Neural progenitor cell (in vitro differentiated cells): Measurements from ENCODE around the gene TMEM256. TPM values are rescaled to one million over a fixed set of nuclear protein-coding genes. Genes with fewer than 3 reads are reported as not detected.

Experiments used
- DNase-seq: peaks from one replicate; pipeline ENCODE4 v3.0.0-alpha.2; 2016; ENCODE audit warnings: low spot score
- H2AFZ ChIP-seq: fragments of 200-600 bp; sonication (generic); replicated peaks from 2 replicates; pipeline ENCODE4 v1.6.1; 2016; ENCODE audit warnings: antibody characterized with exemption
- H3F3A ChIP-seq: fragments of 200-600 bp; sonication (generic); 2 replicates; pipeline ENCODE4 v1.6.1; 2016; ENCODE audit warnings: antibody characterized with exemption, low read depth
- H3K27ac ChIP-seq: fragments of 200-600 bp; sonication (generic); 2 replicates; pipeline ENCODE4 v1.5.1; 2016; ENCODE audit warnings: mild to moderate bottlenecking
- H3K27me3 ChIP-seq: fragments of 200-600 bp; sonication (generic); 2 replicates; pipeline ENCODE4 v1.6.1; 2016; ENCODE audit warnings: mild to moderate bottlenecking, moderate library complexity
- H3K36me3 ChIP-seq: fragments of 200-600 bp; sonication (generic); 2 replicates; pipeline ENCODE4 v1.5.1; 2016
- H3K4me1 ChIP-seq: fragments of 200-600 bp; sonication (generic); 2 replicates; pipeline ENCODE4 v1.6.1; 2016; ENCODE audit warnings: mixed run types
- H3K4me2 ChIP-seq: fragments of 200-600 bp; sonication (generic); 2 replicates; pipeline ENCODE4 v1.6.1; 2016
- H3K4me3 ChIP-seq: fragments of 200-600 bp; sonication (generic); 2 replicates; pipeline ENCODE4 v1.5.1; 2016
- H3K79me2 ChIP-seq: fragments of 200-600 bp; sonication (generic); 2 replicates; pipeline ENCODE4 v1.6.1; 2016; ENCODE audit warnings: low read depth
- H3K9ac ChIP-seq: fragments of 200-600 bp; sonication (generic); 2 replicates; pipeline ENCODE4 v1.6.1; 2016
- H3K9me3 ChIP-seq: fragments of 200-600 bp; sonication (generic); 2 replicates; pipeline ENCODE4 v1.5.1; 2016; ENCODE audit warnings: low read depth
- H4K20me1 ChIP-seq: fragments of 200-600 bp; sonication (generic); 2 replicates; pipeline ENCODE4 v1.6.1; 2016; ENCODE audit warnings: low read depth
- H3K27ac Mint-ChIP-seq: 3 replicates; pipeline ENCODE4 v1.8.0; 2021; ENCODE audit warnings: mixed read lengths
- H3K27me3 Mint-ChIP-seq: 2 replicates; pipeline ENCODE4 v1.8.0; 2022; ENCODE audit warnings: low read depth, mild to moderate bottlenecking, inconsistent platforms, moderate library complexity, mixed read lengths; ENCODE audit not compliant: insufficient read depth
- H3K36me3 Mint-ChIP-seq: 3 replicates; pipeline ENCODE4 v1.8.0; 2021; ENCODE audit warnings: mixed read lengths
- H3K4me1 Mint-ChIP-seq: 3 replicates; pipeline ENCODE4 v1.8.0; 2021; ENCODE audit warnings: mixed read lengths
- H3K4me3 Mint-ChIP-seq: 3 replicates; pipeline ENCODE4 v1.8.0; 2021; ENCODE audit warnings: mild to moderate bottlenecking, moderate library complexity, mixed read lengths
- H3K9me3 Mint-ChIP-seq: 3 replicates; pipeline ENCODE4 v1.8.0; 2020; ENCODE audit warnings: mixed read lengths
- CTCF ChIP-seq: fragments of 200-600 bp; sonication (generic); IDR thresholded peaks from 2 replicates; pipeline ENCODE4 v1.5.1; 2017; ENCODE audit warnings: antibody characterized with exemption, mild to moderate bottlenecking
- EZH2 ChIP-seq: fragments of 200-600 bp; sonication (generic); IDR thresholded peaks from 2 replicates; pipeline ENCODE4 v1.6.1; 2017; ENCODE audit warnings: antibody characterized with exemption, mild to moderate bottlenecking, moderate library complexity
- EZH2phosphoT487 ChIP-seq: fragments of 200-600 bp; sonication (generic); IDR thresholded peaks from 2 replicates; pipeline ENCODE4 v1.6.1; 2017; ENCODE audit warnings: antibody characterized with exemption
- total RNA-seq: library from RNA; depleted of rRNA; stranded (reverse); fragments of >200 nt; gene quantifications from 2 replicates; pipeline ENCODE4 v1.2.3, GENCODE V29; 2015; ENCODE audit warnings: low replicate concordance

Gene TMEM256
- total RNA-seq, 1 donor from 2014 or later: 72.0 TPM

GRCh38 chr17:7404737-7405349, 946 bp upstream of the TMEM256 start:
- Histone ChIP-seq H3F3A (peaks cover 44% of the 10 kb centered on the region), H3K27ac (peak overlapping the region; percentile 58), H3K4me3 (peak overlapping the region; percentile 97), H3K36me3 (no peaks in the 10 kb centered on the region), H3K4me2 (peak overlapping the region; percentile 100), H3K9me3 (no peaks in the 10 kb centered on the region), H3K79me2 (peaks cover 46% of the 10 kb centered on the region), H3K4me1 (peaks cover 19% of the 10 kb centered on the region), H3K9ac (peak overlapping the region; percentile 81), H2AFZ (no peak overlapping the region), H3K27me3 (no peaks in the 10 kb centered on the region), H4K20me1 (peaks cover 41% of the 10 kb centered on the region)
- Mint-ChIP-seq H3K27me3 (peaks cover 16% of the 10 kb centered on the region), H3K36me3 (peaks cover 13% of the 10 kb centered on the region), H3K4me3 (peak overlapping the region; percentile 96), H3K4me1 (peaks cover 38% of the 10 kb centered on the region), H3K9me3 (no peaks in the 10 kb centered on the region), H3K27ac (peak overlapping the region; percentile 50)
- DNase-seq: peak; percentile 90
- TF ChIP-seq EZH2 (no peak), CTCF (no peak), EZH2phosphoT487 (no peak)

- H3K4me3 Mint-ChIP-seq: peak overlapping the region; percentile 96
- H3K4me3 ChIP-seq: peak overlapping the region; percentile 55
- H3K4me2 ChIP-seq: peak overlapping the region; percentile 70
- H3K9ac ChIP-seq: no peak overlapping the region
- no peaks in the 10 kb centered on the region for H3K27me3 ChIP-seq
- no peaks in the 10 kb centered on the region for H3K9me3 ChIP-seq
- peaks cover 19% of the 10 kb centered on the region for H3K4me1 ChIP-seq
- H4K20me1 ChIP-seq: peaks cover 32% of the 10 kb centered on the region
- no peak for DNase-seq
- H3K36me3 ChIP-seq: no peaks in the 10 kb centered on the region
- peaks cover 50% of the 10 kb centered on the region for H3F3A ChIP-seq
- H3K27ac ChIP-seq: peak overlapping the region; percentile 30
- peaks cover 11% of the 10 kb centered on the region for H3K27me3 Mint-ChIP-seq
- peaks cover 33% of the 10 kb centered on the region for H3K4me1 Mint-ChIP-seq
- peaks cover 46% of the 10 kb centered on the region for H3K79me2 ChIP-seq
- no peak overlapping the region for H2AFZ ChIP-seq
- peak overlapping the region; percentile 50 for H3K27ac Mint-ChIP-seq
- H3K9me3 Mint-ChIP-seq: no peaks in the 10 kb centered on the region
- TF ChIP-seq EZH2: no peak
- no peak for TF ChIP-seq EZH2phosphoT487
- peak; percentile 23 for TF ChIP-seq CTCF
- H3K36me3 Mint-ChIP-seq: peaks cover 6% of the 10 kb centered on the region
These were observed 245 bp downstream of the TMEM256 start for GRCh38 chr17:7403727-7403976.

DNA sequence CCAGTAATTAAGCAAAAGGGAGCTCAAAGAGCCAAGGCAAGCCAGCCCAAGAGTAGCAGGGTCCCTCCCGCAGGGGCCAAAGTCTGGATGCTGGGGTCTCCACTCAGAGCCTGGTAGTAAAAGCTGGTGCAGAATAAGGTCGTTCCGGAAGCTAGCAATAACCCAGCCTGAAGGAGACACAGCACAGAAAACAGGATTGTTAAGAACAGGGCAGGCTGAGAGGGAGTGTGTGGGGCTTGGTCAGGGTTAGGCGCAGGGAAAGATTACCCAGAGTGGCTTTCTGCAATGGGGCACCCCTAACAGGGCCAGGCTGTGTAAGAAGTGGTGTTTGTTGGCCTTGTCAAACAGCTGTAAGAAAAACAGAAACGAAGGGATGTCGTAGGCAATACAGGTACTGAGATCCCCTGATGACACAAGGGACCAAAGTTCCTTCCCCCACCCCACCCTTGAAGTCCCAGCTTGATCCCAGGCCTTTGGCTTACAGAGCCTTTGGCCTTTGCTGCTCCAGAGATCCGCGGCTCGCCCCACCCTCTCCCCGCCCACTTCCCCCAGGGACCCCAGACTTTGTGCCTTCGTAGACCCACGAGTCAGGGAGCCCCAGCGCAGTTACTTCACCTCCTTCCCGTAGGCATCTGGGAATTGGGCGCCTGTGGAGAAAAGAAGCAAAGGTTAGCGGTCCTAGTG, 712 bp downstream of the TMEM256 start:
- Histone ChIP-seq H3F3A (peaks cover 50% of the 10 kb centered on the region), H3K36me3 (no peaks in the 10 kb centered on the region), H3K4me1 (peaks cover 19% of the 10 kb centered on the region), H3K9ac (peak overlapping the region; percentile 10), H3K79me2 (peaks cover 46% of the 10 kb centered on the region), H3K9me3 (no peaks in the 10 kb centered on the region), H3K4me3 (peak overlapping the region; percentile 55), H2AFZ (no peak overlapping the region), H3K4me2 (peak overlapping the region; percentile 70), H4K20me1 (peaks cover 29% of the 10 kb centered on the region), H3K27ac (peak overlapping the region; percentile 30), H3K27me3 (no peaks in the 10 kb centered on the region)
- peak; percentile 85 for DNase-seq
- Mint-ChIP-seq H3K36me3 (peaks cover 6% of the 10 kb centered on the region), H3K27ac (no peak overlapping the region), H3K4me1 (peaks cover 33% of the 10 kb centered on the region), H3K27me3 (peaks cover 11% of the 10 kb centered on the region), H3K4me3 (peak overlapping the region; percentile 96), H3K9me3 (no peaks in the 10 kb centered on the region)
- TF ChIP-seq CTCF (no peak), EZH2phosphoT487 (no peak), EZH2 (no peak)
